GM12872 (cell line): ENCODE measurements around the gene DIP2A.

Experiments
- CTCF ChIP-seq: IDR thresholded peaks from 3 replicates; pipeline ENCODE4 v1.5.1; 2011; ENCODE audit warnings: low read depth, mild to moderate bottlenecking, low read length, moderate library complexity; ENCODE audit not compliant: insufficient read depth

The DIP2A gene

DNA sequence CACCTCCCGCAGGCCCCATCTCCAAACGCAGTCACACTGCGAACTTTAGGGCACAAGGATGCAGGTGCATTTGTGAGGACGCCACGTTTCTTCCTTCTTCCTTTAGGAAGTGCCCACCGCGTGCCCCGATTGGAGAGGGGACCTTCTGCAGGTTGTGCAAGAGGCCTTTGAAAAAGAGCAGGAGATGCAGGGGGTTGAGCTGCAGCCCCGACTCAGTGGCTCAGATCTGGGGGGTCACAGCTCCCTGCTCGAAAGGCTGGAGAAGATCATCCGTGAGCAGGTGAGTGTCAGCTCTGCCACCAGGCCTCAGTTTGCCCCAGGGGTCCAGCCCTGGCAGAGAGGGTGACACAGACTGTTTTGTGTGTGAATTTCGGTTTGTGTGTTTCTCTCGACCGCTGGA lies 31.2 kb upstream of the DIP2A start:
- no peak for TF ChIP-seq CTCF

DNA sequence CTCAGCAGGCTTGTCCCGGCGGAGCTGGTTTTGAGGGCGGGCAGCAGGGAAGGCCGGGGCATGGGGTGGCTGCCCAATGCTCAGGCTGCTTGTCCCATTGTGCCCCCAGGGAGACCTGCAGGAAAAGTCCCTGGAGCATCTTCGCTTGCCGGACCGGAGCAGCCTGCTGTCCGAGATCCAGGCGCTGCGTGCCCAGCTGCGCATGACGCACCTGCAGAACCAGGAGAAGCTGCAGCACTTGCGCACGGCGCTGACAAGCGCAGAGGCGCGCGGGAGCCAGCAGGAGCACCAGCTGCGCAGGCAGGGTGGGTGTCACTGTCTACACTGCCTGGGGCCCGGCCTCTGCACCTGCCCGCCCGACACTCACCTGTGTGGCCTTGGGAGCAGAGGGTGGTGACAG lies 30.4 kb upstream of the DIP2A start:
- no peak for TF ChIP-seq CTCF

DNA sequence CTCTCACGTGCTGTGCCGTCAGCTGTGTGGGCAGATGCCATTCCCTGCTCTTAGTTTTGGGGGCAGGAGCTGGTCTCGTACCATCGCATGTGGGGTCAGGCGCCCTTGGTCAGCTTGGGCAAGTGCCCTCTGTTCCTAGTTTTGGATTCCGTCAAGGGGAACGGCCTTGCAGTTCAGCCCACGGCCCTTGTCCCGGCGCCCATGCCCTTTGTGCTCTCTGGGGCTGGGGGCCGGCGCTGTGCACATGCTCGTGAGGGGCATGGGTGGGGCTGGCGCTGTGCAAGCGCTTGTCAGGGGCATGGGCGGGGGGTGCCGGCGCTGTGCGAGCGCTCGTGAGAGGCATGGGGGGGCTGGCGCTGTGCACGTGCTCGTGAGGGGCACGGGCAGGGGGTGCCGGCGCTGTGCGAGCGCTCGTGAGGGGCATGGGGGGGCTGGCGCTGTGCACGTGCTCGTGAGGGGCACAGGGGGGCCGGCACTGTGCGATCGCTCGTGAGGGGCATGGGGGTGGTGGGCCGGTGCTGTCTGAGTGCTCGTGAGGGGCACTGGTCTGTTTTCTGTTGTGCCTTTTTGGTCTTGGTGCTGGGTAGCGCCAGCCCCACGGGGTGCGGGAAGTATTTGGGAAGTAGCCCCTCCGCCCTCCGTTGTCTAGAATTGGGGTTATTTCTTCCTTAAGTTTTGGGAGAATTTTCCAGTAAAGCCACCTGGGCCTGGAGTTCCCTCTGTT lies 29.5 kb upstream of the DIP2A start:
- no peak for TF ChIP-seq CTCF

GRCh38 chr21:46429754-46430681 lies 28.7 kb upstream of the DIP2A start:
- TF ChIP-seq CTCF = no peak

DNA sequence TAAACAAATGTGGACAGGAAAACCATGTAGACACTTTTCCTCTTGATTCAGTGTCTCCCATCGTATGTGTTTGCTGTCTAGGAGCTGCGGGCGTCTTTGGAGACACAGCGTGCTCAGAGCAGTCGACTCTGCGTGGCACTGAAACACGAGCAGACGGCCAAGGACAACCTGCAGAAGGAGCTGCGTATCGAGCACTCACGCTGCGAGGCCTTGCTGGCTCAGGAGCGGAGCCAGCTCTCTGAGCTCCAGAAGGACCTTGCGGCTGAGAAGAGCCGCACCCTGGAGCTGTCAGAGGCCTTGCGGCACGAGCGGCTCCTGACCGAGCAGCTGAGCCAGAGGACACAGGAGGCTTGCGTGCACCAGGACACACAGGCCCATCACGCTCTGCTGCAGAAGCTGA lies 27.2 kb upstream of the DIP2A start:
- TF ChIP-seq CTCF = no peak

DNA sequence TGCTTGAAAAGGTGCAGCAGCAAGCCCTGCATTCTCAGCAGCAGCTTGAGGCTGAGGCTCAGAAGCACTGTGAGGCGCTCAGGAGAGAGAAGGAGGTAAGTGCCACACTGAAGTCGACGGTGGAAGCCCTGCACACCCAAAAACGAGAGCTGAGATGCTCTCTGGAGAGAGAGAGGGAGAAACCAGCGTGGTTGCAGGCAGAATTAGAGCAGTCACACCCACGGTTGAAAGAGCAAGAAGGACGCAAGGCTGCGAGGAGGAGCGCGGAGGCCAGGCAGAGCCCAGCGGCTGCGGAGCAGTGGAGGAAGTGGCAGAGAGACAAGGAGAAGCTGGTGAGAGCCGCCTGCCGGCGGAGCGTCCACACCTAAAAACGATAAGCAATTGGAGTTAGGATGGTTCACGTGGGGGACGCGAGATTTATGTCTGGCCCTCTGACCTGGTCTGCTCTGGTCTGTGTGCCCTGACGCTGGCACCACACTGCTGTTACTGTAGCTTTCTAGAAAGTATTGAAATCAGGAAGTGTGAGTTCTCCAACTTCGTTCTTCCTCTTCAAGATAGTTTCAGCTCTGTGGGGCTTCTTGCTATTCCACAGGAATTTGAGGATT lies 26.7 kb upstream of the DIP2A start:
- no peak for TF ChIP-seq CTCF

GRCh38 chr21:46434322-46434958 lies 24.3 kb upstream of the DIP2A start:
- TF ChIP-seq CTCF = no peak
